Activated CD8-positive, alpha-beta memory T cell treated with anti-CD3 and anti-CD28 coated beads, Interleukin-2, amount 50 U/mL, for 4 hours (primary cell): ENCODE results near the gene CLDN18.

Experiments
- DNase-seq: peaks from one replicate; pipeline ENCODE4 v3.0.0-alpha.2; 2020

The CLDN18 gene

DNA sequence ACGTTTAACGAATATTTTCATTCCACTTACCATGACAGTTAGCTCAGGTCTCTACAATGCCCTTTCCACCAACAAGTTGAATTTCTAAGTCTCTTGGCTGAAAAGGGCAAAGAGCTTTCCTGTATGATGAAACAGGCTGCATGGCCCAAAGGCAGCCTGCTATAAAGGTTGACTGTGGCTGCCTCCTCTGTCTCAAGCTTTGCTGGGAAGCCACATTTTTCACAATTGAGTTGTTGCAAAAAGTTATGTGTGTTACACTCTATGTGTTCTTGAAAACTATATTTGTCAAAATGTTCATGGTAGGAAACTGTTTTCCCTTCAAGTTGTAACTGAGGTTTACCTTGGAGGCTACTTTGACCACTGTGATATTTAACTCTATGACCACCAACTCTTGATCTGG is 56.0 kb downstream of the CLDN18 start:
- no peak for DNase-seq

- no peak for DNase-seq
Measured at GRCh38 chr3:138066383-138066782, 56.4 kb downstream of the CLDN18 start.

GRCh38 chr3:138066972-138067371 is 57.0 kb downstream of the CLDN18 start:
- DNase-seq = no peak

GRCh38 chr3:138068046-138068445 is 58.1 kb downstream of the CLDN18 start:
- DNase-seq = no peak

DNA sequence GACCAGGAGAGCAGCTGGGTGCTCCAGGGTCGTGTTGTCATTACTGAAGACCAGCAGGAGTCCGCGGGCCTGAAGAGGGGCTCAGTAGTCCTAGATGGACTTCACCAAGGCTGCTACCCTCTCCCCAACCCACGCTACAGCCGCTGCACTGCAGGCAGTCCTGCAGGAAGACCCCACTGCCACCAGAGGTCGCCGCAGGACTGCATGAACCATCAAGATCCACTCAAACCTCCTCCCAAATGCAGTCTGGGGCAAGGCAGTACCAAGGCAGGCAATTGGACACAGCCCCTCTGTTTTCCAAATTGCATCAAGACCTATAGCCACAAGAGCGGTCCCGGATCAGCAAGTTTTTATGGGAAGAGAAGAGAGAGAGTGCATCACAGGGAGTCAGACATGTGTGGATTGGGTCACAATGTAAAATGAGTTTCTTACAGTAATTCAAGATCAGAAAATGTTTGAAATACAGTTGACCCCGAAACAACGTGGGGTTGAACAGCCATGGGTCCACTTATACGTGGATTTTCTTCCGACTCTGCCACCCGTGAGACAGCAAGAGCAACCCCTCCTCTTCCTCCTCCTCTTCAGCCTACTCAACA is 58.7 kb downstream of the CLDN18 start:
- peak; percentile 71 for DNase-seq

DNA sequence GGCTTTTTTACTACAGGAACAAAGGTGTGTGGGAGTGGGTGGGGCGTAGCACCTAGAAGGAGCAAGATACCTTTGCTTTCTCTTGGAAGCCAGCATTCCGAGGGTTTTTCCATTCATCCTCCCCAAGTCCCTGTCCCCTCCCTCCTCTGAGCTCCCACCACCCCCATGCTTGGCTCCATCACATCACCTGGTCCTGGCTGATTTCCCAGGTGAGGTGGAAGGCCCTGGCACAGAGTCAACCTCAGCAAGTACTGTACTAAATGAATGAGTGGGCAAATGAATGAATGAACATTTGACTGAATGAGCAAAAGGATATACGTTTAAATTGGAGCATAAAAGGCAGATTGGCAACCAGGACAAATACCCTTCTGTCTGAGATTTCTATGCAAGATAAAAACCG is 60.0 kb downstream of the CLDN18 start:
- DNase-seq = no peak

- no peak for DNase-seq
Measured at GRCh38 chr3:138072796-138073195, 62.8 kb downstream of the CLDN18 start.

DNA sequence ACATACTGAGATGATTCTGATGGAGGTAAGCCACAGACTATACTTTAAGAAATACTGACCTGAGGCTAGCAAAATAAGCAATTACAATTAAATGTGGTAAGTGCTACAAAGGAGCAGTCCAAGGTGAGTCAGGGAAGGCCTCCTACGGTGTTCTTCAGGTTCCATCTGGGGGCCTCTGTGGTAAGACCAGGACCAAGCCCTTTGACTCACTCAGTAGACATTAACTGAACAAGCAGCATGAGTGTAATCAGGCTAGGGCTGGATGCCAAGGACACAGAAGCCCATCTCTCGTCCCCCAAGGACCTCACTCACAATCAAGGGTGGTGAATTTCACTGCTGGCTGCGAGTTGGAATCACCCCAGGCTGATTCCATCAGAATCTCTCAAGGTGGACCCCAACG is 68.1 kb downstream of the CLDN18 start:
- no peak for DNase-seq

- no peak for DNase-seq
Measured at GRCh38 chr3:138078901-138079344, 69.0 kb downstream of the CLDN18 start.

DNA sequence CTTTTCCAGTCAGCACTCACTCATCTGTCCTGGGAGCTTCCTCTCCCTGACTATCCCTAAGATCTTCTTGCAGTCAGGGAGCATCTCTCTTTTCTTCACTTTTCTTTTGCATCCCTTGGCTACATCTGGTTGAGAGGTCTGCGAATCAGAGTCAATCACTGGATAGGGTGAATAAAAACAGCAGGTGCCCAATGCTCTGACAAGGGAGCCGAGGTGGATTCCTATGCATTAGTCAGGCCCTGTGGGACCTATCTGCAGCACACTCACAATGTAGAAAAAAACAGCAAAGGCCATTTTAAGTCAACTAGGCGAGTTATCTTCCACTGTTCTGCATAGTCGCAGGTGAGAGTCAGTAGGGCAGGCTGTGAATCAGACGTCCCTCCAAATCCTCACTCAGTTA is 69.9 kb downstream of the CLDN18 start:
- DNase-seq = no peak

- DNase-seq = no peak
Measured at GRCh38 chr3:138081371-138082084, 71.6 kb downstream of the CLDN18 start.

GRCh38 chr3:138082085-138082991 is 72.4 kb downstream of the CLDN18 start:
- DNase-seq = no peak

DNA sequence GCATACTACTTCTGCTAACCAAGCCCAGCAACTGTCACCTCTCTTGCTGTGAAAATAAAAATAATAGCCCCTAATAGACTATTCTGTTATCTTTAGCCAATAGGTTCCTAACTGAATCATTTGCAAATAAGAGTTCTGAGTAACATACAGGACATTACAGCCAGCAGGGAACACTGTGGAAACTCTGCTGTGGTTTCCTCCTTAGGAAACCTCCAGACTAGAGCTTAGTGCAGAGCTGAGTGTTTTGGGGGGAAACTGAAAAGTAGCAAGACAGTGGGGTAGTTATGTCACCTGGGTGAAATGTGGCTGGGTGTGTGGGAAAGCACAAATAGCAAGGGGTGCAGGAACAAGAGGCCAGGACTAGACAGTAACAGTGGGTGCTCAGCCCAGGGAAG is 73.0 kb downstream of the CLDN18 start:
- no peak for DNase-seq
